ENCODE data around the gene ACP4. TPM values are rescaled to one million over a fixed set of nuclear protein-coding genes. Genes with fewer than 3 reads are reported as not detected.
A peak's percentile ranks its signal among the peaks of the same experiment; 100 is the strongest.
"Not testable (repeated sequence)": the region's sequence is repeated elsewhere in the genome, so short reads cannot be mapped to it uniquely, and the experiment has no call there.

Gene ACP4
- total RNA-seq, 1 experiment from 2014 or later, result not detected

- not testable (repeated sequence) for DNase-seq (ENCODE audit: low read depth)
Measured at GRCh38 chr19:50773454-50773853, 16.8 kb upstream of the ACP4 start.

DNA sequence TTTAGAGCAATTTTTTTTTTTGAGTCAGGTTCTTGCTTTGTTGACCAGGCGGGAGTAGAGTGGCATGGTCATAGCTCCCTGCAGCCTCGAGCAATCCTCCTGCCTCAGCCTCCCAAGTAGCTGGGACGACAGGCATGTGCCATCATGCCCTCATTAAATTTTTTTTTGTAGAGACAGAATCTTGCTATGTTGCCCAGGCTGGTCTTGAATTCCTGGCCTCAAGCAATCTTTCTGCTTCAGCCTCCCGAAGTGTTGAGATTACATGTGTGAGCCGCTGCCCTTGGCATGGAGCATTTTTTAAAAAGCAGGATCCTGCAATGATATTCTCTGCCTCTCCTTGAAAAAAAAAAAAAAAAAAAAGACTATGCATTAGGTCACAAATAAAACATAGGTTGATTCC, 14.1 kb upstream of the ACP4 start:
- no peak for DNase-seq (ENCODE audit: low read depth)

GRCh38 chr19:50777261-50777660, 13.0 kb upstream of the ACP4 start:
- DNase-seq (ENCODE audit: low read depth), result no peak

DNA sequence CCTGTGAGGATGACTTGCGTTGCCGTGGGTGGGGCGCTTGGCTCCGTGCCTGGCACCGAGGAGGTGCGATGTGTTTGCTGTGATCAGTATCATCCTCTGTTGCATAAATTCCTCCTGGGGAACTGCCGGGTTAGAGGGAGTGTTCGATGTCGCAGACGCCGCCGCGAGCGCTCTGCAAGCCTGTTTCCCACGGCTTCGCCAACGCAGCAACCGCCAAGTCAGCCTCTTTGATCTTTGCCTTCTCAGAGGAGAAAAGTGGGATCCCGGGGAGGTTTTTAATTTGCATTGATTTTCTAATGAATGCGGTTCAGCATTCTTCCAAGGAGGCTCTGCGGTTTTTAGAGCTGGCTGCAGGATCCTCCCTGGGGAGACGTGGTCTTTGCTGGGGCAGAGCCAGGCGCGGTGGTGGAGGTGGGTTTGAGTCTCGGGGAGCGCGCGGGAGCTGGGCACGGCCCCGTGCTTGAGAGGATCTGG, 12.3 kb upstream of the ACP4 start:
- DNase-seq (ENCODE audit: low read depth), result no peak

DNA sequence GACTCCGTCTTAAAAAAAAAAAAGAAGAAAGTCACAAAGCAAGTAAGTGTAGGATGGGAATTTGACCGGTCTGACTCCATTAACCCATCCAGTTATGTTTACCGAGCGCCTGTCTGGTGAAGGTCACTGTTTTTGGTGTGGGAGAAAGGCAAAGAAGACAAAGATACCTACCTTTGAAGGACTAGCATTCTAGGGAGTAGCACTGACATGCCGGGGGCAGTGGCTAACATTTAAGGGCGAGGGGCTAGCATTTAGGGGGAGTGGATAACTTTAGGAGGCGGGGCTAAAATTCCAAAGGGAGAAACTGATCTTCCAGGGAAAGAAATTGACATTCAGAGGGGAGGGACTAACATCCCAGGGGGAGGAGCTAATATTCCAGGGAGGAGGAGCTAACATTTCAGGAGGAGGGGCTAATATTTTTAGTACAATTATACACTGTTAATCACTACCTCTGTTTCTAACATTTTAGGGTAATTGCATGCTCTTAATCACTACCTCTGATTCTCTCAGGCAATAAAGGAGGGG, 11.2 kb upstream of the ACP4 start:
- no peak for DNase-seq (ENCODE audit: low read depth)

DNA sequence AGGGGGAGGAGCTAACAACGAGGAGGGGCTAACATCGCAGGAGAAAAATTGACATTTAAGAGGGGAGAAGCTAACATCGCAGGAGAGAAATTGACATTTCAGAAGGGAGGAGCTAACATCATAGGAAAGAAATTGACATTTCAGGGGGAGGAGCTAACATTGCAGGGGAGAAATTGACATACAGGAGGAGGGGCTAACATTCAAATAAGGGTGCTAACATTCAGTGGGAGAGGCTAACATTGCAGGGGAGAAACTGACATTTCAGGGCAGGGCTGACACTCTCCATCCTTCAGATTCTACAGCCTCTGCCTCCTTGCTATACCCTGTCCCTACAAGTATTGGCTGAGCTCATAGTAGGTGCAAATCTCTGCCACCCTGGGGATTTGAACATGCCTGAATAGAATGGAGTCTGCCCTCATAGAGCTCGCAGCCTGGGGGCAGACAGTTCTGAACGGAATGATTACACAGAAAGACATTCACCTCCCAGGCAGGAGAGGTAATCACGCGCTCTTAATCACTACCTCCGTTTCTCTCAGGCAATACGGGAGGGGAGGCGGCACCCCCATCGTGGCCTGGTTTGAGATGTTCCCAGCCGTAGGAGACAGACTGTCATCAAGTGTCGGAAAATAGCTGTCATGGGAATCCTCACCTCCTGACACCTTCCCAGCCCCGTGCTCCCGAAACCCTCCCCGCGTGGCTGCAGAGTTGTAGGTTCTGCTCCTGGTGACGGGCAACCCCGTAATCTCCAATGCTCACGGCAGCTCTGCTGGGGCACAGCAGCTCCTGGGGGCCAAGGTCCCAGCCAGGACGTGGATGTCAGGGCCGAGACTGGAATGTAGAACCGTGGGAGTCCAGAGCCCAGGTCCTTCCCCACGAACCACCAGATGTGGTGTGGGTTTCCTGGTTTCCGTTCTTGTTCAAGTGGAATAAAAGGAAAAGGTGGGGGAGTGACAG, 10.4 kb upstream of the ACP4 start:
- DNase-seq (ENCODE audit: low read depth), result no peak

GRCh38 chr19:50780753-50781435, 9.3 kb upstream of the ACP4 start:
- DNase-seq (ENCODE audit: low read depth), result no peak

DNA sequence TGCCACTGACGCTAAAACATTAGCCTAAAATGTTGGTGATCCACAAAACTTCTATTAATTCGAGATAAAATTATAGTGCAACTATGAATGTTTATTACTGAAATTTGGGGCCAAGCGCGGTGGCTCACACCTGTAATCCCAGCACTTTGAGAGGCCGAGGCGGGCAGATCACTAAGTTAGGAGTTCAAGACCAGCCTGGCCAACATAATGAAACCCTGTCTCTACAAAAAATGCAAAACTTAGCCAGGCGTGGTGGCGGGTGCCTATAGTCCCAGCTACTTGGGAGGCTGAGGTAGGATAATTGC, 6.4 kb upstream of the ACP4 start:
- not testable (repeated sequence) for DNase-seq (ENCODE audit: low read depth)

- no peak for DNase-seq (ENCODE audit: low read depth)
Measured at GRCh38 chr19:50784710-50785109, 5.5 kb upstream of the ACP4 start.

DNA sequence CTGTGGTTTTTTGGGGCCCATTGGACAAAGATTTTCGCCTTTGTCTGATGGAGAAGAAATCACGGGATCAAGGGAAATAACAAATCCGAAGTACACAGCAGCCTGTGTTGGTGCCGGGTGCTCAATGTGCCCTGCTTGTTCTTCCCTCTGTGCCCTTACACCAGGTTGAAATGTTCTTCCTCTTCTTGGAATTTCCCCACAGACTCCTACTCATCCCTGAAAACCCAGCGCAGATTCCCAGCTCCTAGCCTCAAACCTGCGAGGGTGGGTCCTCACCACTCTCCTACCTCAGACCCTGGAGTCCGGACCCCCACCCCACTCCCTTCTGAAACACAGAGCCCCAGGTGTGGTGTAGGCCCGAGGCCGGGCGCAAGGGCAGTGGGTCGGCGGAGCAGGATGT, 4.9 kb upstream of the ACP4 start:
- DNase-seq (ENCODE audit: low read depth), result no peak

DNA sequence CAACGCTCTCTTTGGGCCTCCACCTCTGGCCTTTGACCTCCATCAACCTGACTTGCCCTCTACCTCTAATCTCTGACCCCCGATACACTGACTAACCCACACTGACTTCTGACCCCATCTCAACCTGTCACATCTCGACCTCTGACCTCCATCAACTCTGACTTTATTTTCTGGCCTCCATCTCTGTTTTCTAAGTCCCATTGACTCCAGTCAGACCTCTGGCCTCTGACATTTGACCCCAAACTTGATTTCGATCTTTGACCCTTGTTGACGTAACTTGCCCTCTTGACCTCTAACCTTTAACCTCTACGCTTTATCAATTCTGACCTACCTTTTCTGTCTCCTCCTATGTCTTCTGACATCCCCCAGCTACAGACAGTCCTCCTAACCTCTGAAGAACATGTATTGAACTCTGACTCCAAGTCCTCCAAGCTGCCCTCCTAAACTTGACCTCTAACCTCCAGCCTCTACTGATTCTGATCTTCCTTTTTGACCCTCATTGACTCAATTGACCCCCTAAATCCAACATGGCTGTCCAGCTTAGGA, 780 bp downstream of the ACP4 start:
- DNase-seq (ENCODE audit: low read depth), result no peak

GRCh38 chr19:50791594-50792271, 1.5 kb downstream of the ACP4 start:
- no peak for DNase-seq (ENCODE audit: low read depth)

DNA sequence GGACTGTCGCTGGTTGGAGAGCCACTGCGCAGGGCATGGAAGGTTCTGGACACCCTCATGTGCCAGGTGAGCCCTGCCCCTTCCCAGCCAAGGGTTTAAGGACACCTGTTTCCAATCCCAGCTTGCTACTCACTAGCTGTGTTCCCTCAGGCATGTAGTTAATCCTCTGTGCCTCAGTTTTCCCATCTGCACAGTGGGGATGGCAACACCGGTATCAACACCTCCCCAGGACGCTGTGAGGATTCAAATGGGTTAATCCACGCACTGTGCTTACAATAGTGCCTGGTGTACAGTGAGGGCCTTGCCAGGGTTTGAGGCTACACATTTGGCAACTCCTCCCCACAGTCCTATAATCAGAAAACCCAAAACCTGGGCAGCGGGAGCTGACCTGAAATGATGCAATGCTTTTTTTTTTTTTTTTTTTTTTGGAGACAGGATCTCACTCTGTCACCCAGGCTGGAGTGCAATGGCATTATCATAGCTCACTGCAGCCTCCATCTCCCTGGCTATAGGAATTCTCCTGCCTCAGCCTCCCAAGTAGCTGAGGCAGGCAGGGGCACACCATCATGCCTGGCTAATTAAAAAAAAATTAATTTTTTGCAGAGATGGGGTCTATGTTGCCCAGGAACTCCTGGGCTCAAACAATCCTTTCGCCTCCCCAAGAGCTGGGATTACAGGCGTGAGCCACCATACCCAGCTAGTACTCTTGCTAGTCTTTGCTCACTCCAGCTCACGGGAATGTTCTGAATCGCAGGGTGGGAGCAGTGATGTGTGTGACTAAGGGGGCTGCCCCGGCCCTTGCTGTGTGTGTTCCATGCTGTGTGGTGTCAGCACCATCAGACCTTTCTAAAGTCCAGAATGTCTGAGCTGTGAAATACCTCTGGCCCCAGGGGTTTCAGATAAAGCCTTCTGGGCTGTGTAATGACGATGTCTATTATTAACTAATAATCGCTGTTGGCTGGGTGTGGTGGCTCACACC, 2.3 kb downstream of the ACP4 start:
- no peak for DNase-seq (ENCODE audit: low read depth)

DNA sequence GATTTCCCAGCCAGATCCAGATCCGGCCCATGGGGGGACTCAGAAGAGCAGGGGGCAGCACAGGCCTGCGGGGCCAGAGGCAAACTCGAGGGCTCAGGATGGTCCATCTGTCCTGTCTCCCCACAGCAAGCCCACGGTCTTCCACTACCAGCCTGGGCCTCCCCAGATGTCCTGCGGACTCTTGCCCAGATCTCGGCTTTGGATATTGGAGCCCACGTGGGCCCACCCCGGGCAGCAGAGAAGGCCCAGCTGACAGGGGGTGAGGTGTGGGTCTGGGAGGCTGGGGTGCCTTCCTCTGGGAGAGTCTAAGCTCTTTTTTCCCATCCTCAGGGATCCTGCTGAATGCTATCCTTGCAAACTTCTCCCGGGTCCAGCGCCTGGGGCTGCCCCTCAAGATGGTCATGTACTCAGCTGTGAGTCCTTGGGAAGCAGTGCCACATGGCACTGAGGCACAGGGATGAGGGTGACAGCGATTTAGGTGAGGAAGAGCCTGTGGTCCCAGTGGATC, 3.4 kb downstream of the ACP4 start:
- DNase-seq (ENCODE audit: low read depth), result no peak

DNA sequence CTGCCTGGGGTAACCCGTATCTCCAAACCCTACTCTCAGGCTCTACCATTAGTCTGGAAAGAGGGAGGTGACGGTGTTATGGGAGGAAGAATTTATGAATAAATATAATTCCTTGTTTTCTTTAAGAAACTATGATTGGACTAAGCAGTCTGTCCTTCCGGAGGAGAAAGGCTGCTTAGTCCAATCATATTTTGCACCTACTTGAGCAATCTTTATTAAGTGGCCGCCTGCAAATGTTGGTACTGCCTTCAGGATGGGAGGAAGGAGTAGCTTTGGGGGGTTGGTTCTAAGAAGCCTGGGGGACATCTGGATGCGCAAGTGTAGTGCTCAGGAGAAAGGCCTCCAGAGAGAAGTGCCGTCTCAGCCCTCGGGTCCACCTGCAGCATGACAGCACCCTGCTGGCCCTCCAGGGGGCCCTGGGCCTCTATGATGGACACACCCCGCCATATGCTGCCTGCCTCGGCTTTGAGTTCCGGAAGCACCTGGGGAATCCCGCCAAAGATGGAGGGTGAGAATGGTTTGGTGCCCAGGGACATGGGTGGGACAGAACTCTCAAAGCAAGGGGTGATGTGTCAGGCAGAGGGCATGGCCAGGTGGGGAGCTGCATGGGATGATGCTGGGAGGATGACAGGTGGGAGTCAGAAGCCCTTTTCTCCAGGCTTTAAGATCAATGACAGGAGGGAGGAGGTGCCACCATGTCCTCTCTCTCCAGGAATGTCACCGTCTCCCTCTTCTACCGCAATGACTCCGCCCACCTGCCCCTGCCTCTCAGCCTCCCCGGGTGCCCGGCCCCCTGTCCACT, 4.1 kb downstream of the ACP4 start:
- peak; percentile 37 for DNase-seq (ENCODE audit: low read depth)

DNA sequence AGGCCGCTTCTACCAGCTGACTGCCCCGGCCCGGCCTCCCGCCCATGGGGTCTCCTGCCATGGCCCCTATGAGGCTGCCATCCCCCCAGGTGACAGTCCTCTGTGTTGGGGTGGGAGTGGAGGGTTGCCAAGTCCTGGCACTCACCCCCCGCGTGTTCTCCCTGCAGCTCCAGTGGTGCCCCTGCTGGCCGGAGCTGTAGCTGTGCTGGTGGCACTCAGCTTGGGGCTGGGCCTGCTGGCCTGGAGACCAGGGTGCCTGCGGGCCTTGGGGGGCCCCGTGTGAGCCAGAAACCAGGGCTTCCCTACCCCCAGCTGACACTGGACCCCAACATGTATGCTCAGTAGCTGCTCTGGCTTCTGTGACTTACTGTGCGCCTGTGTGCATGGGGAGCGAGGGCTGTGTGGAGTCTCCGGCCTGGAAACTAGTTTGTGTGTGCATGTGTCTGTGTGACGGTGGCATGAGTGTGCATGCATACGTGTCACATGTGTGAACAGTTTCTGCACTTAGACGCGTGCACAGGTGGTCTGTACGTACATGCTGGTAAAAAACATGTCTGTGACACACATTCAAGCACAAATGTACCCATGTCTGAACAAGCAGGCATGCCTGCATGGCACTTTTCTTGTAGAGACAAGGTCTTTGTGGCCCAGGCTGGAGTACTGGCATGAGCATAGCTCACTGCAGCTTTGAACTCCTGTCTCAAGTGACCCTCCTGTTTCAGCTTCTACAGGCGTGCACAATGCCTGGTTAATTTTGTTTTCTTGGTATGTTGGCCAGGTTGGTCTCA, 4.9 kb downstream of the ACP4 start:
- DNase-seq (ENCODE audit: low read depth), result peak; percentile 41

GRCh38 chr19:50795664-50796073, 5.5 kb downstream of the ACP4 start:
- no peak for DNase-seq (ENCODE audit: low read depth)

- DNase-seq (ENCODE audit: low read depth), result peak; percentile 34
Measured at GRCh38 chr19:50796128-50796633, 6.0 kb downstream of the ACP4 start.
